ENCODE results near the gene SH3GL1. TPM values are rescaled to one million over a fixed set of nuclear protein-coding genes. Genes with fewer than 3 reads are reported as not detected.
A peak's percentile ranks its signal among the peaks of the same experiment; 100 is the strongest.

SH3GL1 gene
- total and polyA plus RNA-seq, 2 donors, result 15.4 to 40.6 TPM

- Histone ChIP-seq H3K4me3 (ENCODE audit: low read length in 2 of 2) (peak overlapping the region; percentile 21 to 32), H3K36me3 (ENCODE audit: control insufficient read depth in 2 of 2, insufficient read depth in 2 of 2, low read length in 1 of 2) (peaks cover 20 to 27% of the 10 kb centered on the region in 2 donors), H3K27me3 (ENCODE audit: control insufficient read depth in 2 of 2, insufficient read depth in 1 of 2, low read length in 1 of 2) (no peaks in the 10 kb centered on the region), H3K9me3 (ENCODE audit: control insufficient read depth in 2 of 2, insufficient read depth in 1 of 2, low read length in 1 of 2) (peaks cover 0 to 4% of the 10 kb centered on the region in 2 donors), H3K4me1 (ENCODE audit: control insufficient read depth in 2 of 2, insufficient read depth in 2 of 2, low read length in 2 of 2) (peaks cover 15 to 54% of the 10 kb centered on the region in 2 donors), H3K27ac (ENCODE audit: low read depth in 1 of 2, low read length in 1 of 2) (peak overlapping the region; percentile 66 to 82)
- 2% methylated on average over 21 of the region's 21 CpGs for WGBS
- DNase-seq (ENCODE audit: low read depth in 6 of 9, low spot score in 9 of 9), result peak in 6 of 9 donors; percentile 34 to 78 (median 58)
These were observed 30.5 kb downstream of the SH3GL1 start for GRCh38 chr19:4369888-4370260.

GRCh38 chr19:4369109-4369887 is 31.0 kb downstream of the SH3GL1 start:
- Histone ChIP-seq H3K27ac (ENCODE audit: low read depth in 1 of 2, low read length in 1 of 2) (peak overlapping the region; percentile 66 to 82), H3K4me1 (ENCODE audit: control insufficient read depth in 2 of 2, insufficient read depth in 2 of 2, low read length in 2 of 2) (peaks cover 15 to 49% of the 10 kb centered on the region in 2 donors), H3K27me3 (ENCODE audit: control insufficient read depth in 2 of 2, insufficient read depth in 1 of 2, low read length in 1 of 2) (no peaks in the 10 kb centered on the region), H3K9me3 (ENCODE audit: control insufficient read depth in 2 of 2, insufficient read depth in 1 of 2, low read length in 1 of 2) (peaks cover 0 to 4% of the 10 kb centered on the region in 2 donors), H3K4me3 (ENCODE audit: low read length in 2 of 2) (peak overlapping the region; percentile 21 to 32), H3K36me3 (ENCODE audit: control insufficient read depth in 2 of 2, insufficient read depth in 2 of 2, low read length in 1 of 2) (peaks cover 22 to 30% of the 10 kb centered on the region in 2 donors)
- WGBS, result 2% methylated on average over 25 of the region's 25 CpGs
- peak in 8 of 9 donors; percentile 23 to 81 (median 44) for DNase-seq (ENCODE audit: low read depth in 6 of 9, low spot score in 9 of 9)

GRCh38 chr19:4368128-4368820 is 32.1 kb downstream of the SH3GL1 start:
- H3K9me3 ChIP-seq (ENCODE audit: control insufficient read depth in 2 of 2, insufficient read depth in 1 of 2, low read length in 1 of 2), result no peaks in the 10 kb centered on the region
- no peak for DNase-seq (ENCODE audit: low read depth in 6 of 9, low spot score in 9 of 9)
- H3K27ac ChIP-seq (ENCODE audit: low read depth in 1 of 2, low read length in 1 of 2), result peak overlapping the region; percentile 6 to 37
- H3K4me1 ChIP-seq (ENCODE audit: control insufficient read depth in 2 of 2, insufficient read depth in 2 of 2, low read length in 2 of 2), result peaks cover 15 to 41% of the 10 kb centered on the region in 2 donors
- no peak overlapping the region for H3K4me3 ChIP-seq (ENCODE audit: low read length in 2 of 2)
- no peaks in the 10 kb centered on the region for H3K27me3 ChIP-seq (ENCODE audit: control insufficient read depth in 2 of 2, insufficient read depth in 1 of 2, low read length in 1 of 2)
- 88% methylated on average over 19 of the region's 19 CpGs for WGBS
- peaks cover 32 to 40% of the 10 kb centered on the region in 2 donors for H3K36me3 ChIP-seq (ENCODE audit: control insufficient read depth in 2 of 2, insufficient read depth in 2 of 2, low read length in 1 of 2)

GRCh38 chr19:4367781-4368127 is 32.6 kb downstream of the SH3GL1 start:
- no peak for DNase-seq (ENCODE audit: low read depth in 6 of 9, low spot score in 9 of 9)
- 95% methylated on average over 13 of the region's 13 CpGs for WGBS
- no peaks in the 10 kb centered on the region for H3K9me3 ChIP-seq (ENCODE audit: control insufficient read depth in 2 of 2, insufficient read depth in 1 of 2, low read length in 1 of 2)
- H3K4me3 ChIP-seq (ENCODE audit: low read length in 2 of 2), result no peak overlapping the region
- H3K27me3 ChIP-seq (ENCODE audit: control insufficient read depth in 2 of 2, insufficient read depth in 1 of 2, low read length in 1 of 2), result no peaks in the 10 kb centered on the region
- peak overlapping the region in 1 of 2 donors; percentile 6 for H3K27ac ChIP-seq (ENCODE audit: low read depth in 1 of 2, low read length in 1 of 2)
- peaks cover 37 to 46% of the 10 kb centered on the region in 2 donors for H3K36me3 ChIP-seq (ENCODE audit: control insufficient read depth in 2 of 2, insufficient read depth in 2 of 2, low read length in 1 of 2)
- H3K4me1 ChIP-seq (ENCODE audit: control insufficient read depth in 2 of 2, insufficient read depth in 2 of 2, low read length in 2 of 2), result peaks cover 15 to 37% of the 10 kb centered on the region in 2 donors

GRCh38 chr19:4367336-4367723 is 33.0 kb downstream of the SH3GL1 start:
- H3K27me3 ChIP-seq (ENCODE audit: control insufficient read depth in 2 of 2, insufficient read depth in 1 of 2, low read length in 1 of 2), result no peaks in the 10 kb centered on the region
- H3K9me3 ChIP-seq (ENCODE audit: control insufficient read depth in 2 of 2, insufficient read depth in 1 of 2, low read length in 1 of 2), result no peaks in the 10 kb centered on the region
- H3K4me1 ChIP-seq (ENCODE audit: control insufficient read depth in 2 of 2, insufficient read depth in 2 of 2, low read length in 2 of 2), result peaks cover 15 to 33% of the 10 kb centered on the region in 2 donors
- H3K4me3 ChIP-seq (ENCODE audit: low read length in 2 of 2), result no peak overlapping the region
- no peak overlapping the region for H3K27ac ChIP-seq (ENCODE audit: low read depth in 1 of 2, low read length in 1 of 2)
- H3K36me3 ChIP-seq (ENCODE audit: control insufficient read depth in 2 of 2, insufficient read depth in 2 of 2, low read length in 1 of 2), result peaks cover 41 to 50% of the 10 kb centered on the region in 2 donors
- no peak for DNase-seq (ENCODE audit: low read depth in 6 of 9, low spot score in 9 of 9)
- 97% methylated on average over 10 of the region's 10 CpGs for WGBS

GRCh38 chr19:4366666-4367335 is 33.5 kb downstream of the SH3GL1 start:
- WGBS, result 97% methylated on average over 16 of the region's 16 CpGs

GRCh38 chr19:4365791-4366665 is 34.3 kb downstream of the SH3GL1 start:
- no peak overlapping the region for H3K27ac ChIP-seq (ENCODE audit: low read depth in 1 of 2, low read length in 1 of 2)
- no peaks in the 10 kb centered on the region for H3K27me3 ChIP-seq (ENCODE audit: control insufficient read depth in 2 of 2, insufficient read depth in 1 of 2, low read length in 1 of 2)
- 99% methylated on average over 19 of the region's 19 CpGs for WGBS
- H3K36me3 ChIP-seq (ENCODE audit: control insufficient read depth in 2 of 2, insufficient read depth in 2 of 2, low read length in 1 of 2), result peaks cover 54 to 63% of the 10 kb centered on the region in 2 donors
- DNase-seq (ENCODE audit: low read depth in 6 of 9, low spot score in 9 of 9), result no peak
- no peak overlapping the region for H3K4me3 ChIP-seq (ENCODE audit: low read length in 2 of 2)
- H3K9me3 ChIP-seq (ENCODE audit: control insufficient read depth in 2 of 2, insufficient read depth in 1 of 2, low read length in 1 of 2), result no peaks in the 10 kb centered on the region
- peaks cover 15 to 29% of the 10 kb centered on the region in 2 donors for H3K4me1 ChIP-seq (ENCODE audit: control insufficient read depth in 2 of 2, insufficient read depth in 2 of 2, low read length in 2 of 2)

More at GRCh38 chr19:4366666-4367335, 33.5 kb downstream of the SH3GL1 start:
- no peaks in the 10 kb centered on the region for H3K27me3 ChIP-seq (ENCODE audit: control insufficient read depth in 2 of 2, insufficient read depth in 1 of 2, low read length in 1 of 2)
- no peak overlapping the region for H3K27ac ChIP-seq (ENCODE audit: low read depth in 1 of 2, low read length in 1 of 2)
- no peak overlapping the region for H3K4me3 ChIP-seq (ENCODE audit: low read length in 2 of 2)
- DNase-seq (ENCODE audit: low read depth in 6 of 9, low spot score in 9 of 9), result no peak
- peaks cover 46 to 55% of the 10 kb centered on the region in 2 donors for H3K36me3 ChIP-seq (ENCODE audit: control insufficient read depth in 2 of 2, insufficient read depth in 2 of 2, low read length in 1 of 2)
- H3K9me3 ChIP-seq (ENCODE audit: control insufficient read depth in 2 of 2, insufficient read depth in 1 of 2, low read length in 1 of 2), result no peaks in the 10 kb centered on the region
- H3K4me1 ChIP-seq (ENCODE audit: control insufficient read depth in 2 of 2, insufficient read depth in 2 of 2, low read length in 2 of 2), result peaks cover 15 to 33% of the 10 kb centered on the region in 2 donors

GRCh38 chr19:4365341-4365740 is 35.0 kb downstream of the SH3GL1 start:
- 97% methylated on average over 16 of the region's 16 CpGs for WGBS
- H3K4me3 ChIP-seq (ENCODE audit: low read length in 2 of 2), result no peak overlapping the region
- no peaks in the 10 kb centered on the region for H3K9me3 ChIP-seq (ENCODE audit: control insufficient read depth in 2 of 2, insufficient read depth in 1 of 2, low read length in 1 of 2)
- H3K27me3 ChIP-seq (ENCODE audit: control insufficient read depth in 2 of 2, insufficient read depth in 1 of 2, low read length in 1 of 2), result no peaks in the 10 kb centered on the region
- H3K36me3 ChIP-seq (ENCODE audit: control insufficient read depth in 2 of 2, insufficient read depth in 2 of 2, low read length in 1 of 2), result peaks cover 61 to 70% of the 10 kb centered on the region in 2 donors
- DNase-seq (ENCODE audit: low read depth in 6 of 9, low spot score in 9 of 9), result no peak
- H3K4me1 ChIP-seq (ENCODE audit: control insufficient read depth in 2 of 2, insufficient read depth in 2 of 2, low read length in 2 of 2), result peaks cover 12 to 23% of the 10 kb centered on the region in 2 donors
- H3K27ac ChIP-seq (ENCODE audit: low read depth in 1 of 2, low read length in 1 of 2), result no peak overlapping the region
